ENCODE measurements around the gene DSG4.

Gene DSG4

DNA sequence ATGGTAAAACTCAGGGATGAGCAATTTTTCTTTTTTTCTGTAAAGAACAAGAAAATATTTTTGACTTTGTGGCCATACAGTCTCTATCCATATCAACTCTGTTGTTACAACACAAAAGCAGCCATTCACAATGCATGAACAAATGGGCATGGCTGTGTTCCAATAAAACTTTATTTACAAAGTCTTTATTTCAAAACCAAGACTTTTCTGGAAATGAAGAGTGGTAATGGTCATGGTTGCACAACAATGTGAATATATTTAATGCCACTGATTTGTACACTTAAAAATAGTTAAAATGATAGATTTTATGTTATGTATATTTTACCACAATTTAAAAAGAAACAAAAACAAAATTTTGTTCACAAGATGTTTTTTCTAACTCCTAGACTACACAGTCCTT is 69.3 kb downstream of the DSG4 start:
- no peak for DNase-seq

DNA sequence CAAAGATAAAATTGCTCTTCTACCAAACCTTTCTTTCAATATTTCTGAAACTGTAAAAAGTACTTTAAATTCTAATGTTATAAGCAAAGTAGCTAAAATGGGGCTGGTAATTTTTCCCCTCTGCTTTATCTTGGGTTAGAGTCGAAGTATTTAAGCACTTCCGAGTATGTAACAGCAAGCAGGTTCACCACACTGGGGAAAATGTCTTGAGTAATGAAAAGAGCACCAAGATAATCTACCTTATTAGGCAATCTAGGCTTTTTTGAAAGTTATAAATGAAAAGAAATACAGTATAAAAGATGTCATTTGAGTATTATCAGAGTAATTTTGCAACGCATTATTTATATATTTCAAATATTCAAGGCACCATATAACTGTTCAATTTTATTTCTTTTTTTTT is 70.3 kb downstream of the DSG4 start:
- no peak for DNase-seq

DNA sequence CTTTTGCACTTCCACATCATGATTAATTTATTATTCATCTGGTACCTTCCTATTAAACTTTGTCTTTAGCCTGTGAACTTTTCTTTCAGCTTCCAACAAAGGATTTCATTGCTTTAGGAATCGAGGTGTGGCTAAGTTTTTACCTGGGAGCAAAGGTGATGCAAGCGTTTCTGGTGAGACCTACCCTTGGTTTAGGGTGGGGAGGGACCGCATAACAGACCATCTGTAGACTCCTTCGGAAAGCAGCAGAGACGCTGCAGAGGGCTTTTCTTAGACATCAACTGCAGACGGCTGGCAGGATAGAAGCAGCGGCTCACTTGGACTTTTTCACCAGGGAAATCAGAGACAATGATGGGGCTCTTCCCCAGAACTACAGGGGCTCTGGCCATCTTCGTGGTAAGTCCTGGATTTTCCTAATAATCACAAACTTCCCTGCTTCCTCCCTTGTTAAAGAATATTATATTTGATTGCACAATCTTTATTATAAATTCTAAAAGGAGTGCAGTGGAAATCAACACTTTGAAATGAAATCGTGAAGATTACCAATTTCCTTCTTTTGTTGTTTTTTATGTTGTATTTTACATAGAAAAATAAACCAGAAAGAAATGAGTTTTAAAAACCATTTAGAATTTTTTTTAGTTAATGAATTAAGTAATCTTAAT is 71.1 kb downstream of the DSG4 start, which contains the start of gene DSG3:
Gene DSG3, plus strand, starts transcription at position 212 of the 662 bp plus-strand sequence. Its CDS starts 137 bp downstream, at position 349.
- DNase-seq: no peak

DNA sequence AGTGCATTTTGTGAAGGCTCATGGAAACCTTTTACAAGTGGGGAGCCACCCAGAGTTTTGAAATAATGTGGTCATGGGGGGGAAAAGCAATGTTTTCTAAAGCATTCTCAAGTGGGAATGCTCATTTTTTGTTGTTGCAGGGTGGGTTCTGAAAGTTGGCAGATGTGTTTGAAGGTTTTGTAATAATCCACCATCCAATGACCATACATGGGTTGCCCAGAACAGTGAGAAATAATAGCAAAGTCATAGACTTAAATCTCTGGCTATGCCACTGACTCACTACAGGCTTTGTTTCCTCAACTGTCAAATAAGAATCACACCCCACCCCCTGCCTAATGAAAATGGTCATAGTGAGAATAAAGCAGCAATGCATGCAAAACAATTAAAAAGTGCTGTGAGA is 73.8 kb downstream of the DSG4 start:
- no peak for DNase-seq

DNA sequence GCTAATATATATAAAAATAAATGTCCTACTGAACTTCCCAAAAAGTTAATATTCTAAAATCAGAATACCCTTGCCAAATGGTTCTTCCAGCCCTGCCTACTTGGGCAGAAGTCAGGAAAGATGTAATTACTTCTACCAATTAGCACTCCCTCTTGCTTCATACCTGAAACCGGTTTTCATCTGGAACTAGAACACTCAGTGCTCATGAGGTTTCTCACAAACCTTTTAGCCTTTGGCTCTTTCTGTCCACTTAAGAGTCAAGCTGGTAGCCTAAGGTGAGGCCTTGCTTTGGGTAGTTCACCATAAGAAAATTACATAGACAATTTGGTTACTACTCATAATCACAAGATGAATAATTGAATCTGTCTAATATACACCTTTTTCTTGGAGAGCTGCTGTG is 75.0 kb downstream of the DSG4 start:
- no peak for DNase-seq

DNA sequence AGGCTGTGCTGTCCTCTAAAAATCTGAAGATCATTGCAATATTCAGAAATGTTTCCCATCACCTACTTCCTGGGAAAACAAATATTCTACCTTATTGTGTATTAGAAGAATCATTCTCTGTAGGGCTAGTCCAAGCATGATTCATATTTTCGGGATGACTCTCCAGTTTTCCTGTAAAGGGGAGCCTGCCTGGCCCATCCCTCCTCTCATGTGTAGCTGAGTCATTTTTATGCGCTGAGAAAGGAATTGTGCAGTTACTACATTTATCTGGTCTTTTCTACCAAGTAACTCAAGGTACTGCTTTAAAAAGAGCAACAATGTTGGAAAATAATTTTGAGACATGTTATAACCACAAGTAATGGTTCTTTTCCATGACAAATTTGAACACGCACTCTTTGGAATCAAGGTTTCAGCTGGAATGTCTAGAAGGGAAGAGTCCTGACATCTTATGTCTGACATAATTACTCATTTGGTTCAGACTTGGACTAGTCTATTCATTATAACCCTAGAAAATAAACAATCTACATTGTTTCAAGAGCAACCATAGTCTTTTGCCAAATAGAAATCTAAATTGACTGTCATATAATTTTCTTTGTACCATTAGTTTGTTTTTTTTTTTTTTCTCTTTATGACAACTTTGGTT is 77.6 kb downstream of the DSG4 start:
- DNase-seq: no peak

Data from amygdala (tissue), 56 donors.